GM18873 (cell line): ENCODE data around the gene NTNG1.
A peak's percentile ranks its signal among the peaks of the same experiment; 100 is the strongest.

Experiments
- ATAC-seq: cut with Tn5 transposase; IDR thresholded peaks from one replicate; pipeline ENCODE4 v1.9.1; 2021; ENCODE audit warnings: mild to moderate bottlenecking, moderate library complexity, moderate number of reproducible peaks; ENCODE audit not compliant: unreplicated experiment, low FRiP score

The NTNG1 gene

GRCh38 chr1:107315652-107316051 is 174.8 kb downstream of the NTNG1 start:
- no peak for ATAC-seq

GRCh38 chr1:107318932-107319331 is 178.1 kb downstream of the NTNG1 start:
- ATAC-seq: no peak

GRCh38 chr1:107323784-107324183 is 182.9 kb downstream of the NTNG1 start:
- ATAC-seq: no peak

GRCh38 chr1:107326824-107327445 is 186.1 kb downstream of the NTNG1 start:
- ATAC-seq: no peak

GRCh38 chr1:107327446-107327845 is 186.6 kb downstream of the NTNG1 start:
- ATAC-seq: no peak

GRCh38 chr1:107328087-107328486 is 187.2 kb downstream of the NTNG1 start:
- ATAC-seq: no peak

- ATAC-seq: no peak
These were observed 198.9 kb downstream of the NTNG1 start for GRCh38 chr1:107339775-107340174.

- no peak for ATAC-seq
These were observed 201.5 kb downstream of the NTNG1 start for GRCh38 chr1:107342316-107342715.

GRCh38 chr1:107342768-107343167 is 201.9 kb downstream of the NTNG1 start:
- ATAC-seq: no peak

- no peak for ATAC-seq
These were observed 202.8 kb downstream of the NTNG1 start for GRCh38 chr1:107343601-107344000.

- no peak for ATAC-seq
These were observed 203.5 kb downstream of the NTNG1 start for GRCh38 chr1:107344268-107344760.

GRCh38 chr1:107344836-107345235 is 204.0 kb downstream of the NTNG1 start:
- no peak for ATAC-seq

GRCh38 chr1:107352850-107353249 is 212.0 kb downstream of the NTNG1 start:
- ATAC-seq: no peak

- ATAC-seq: no peak
These were observed 216.5 kb downstream of the NTNG1 start for GRCh38 chr1:107357376-107357775.

GRCh38 chr1:107358619-107359327 is 217.9 kb downstream of the NTNG1 start:
- no peak for ATAC-seq

GRCh38 chr1:107359472-107360241 is 218.8 kb downstream of the NTNG1 start:
- ATAC-seq: no peak

- peak; percentile 46 for ATAC-seq
These were observed 221.8 kb downstream of the NTNG1 start for GRCh38 chr1:107362468-107363140.

GRCh38 chr1:107363154-107363553 is 222.3 kb downstream of the NTNG1 start:
- no peak for ATAC-seq

- ATAC-seq: no peak
These were observed 224.8 kb downstream of the NTNG1 start for GRCh38 chr1:107365527-107366240.

- ATAC-seq: no peak
These were observed 237.6 kb downstream of the NTNG1 start for GRCh38 chr1:107378426-107378825.
